Ureter (tissue), 1 donor: ENCODE data around the gene TIAM2. TPM values are rescaled to one million over a fixed set of nuclear protein-coding genes. Genes with fewer than 3 reads are reported as not detected.

ENCODE experiments used
- DNase-seq: peaks from one replicate; pipeline ENCODE4 v3.0.0-alpha.2; 2020; ENCODE audit warnings: low spot score
- total RNA-seq: library from RNA; stranded (reverse); gene quantifications from one replicate; pipeline ENCODE4 v1.2.4, GENCODE V29; 2023
- donor health status: DM: yes; HTN: yes; CAD: no.

TIAM2 gene
- total RNA-seq, 1 donor from 2014 or later: 12.8 TPM

- no peak for DNase-seq
Observed at GRCh38 chr6:155232848-155233247, 237.7 kb downstream of the TIAM2 start.

GRCh38 chr6:155234167-155234566 lies 239.1 kb downstream of the TIAM2 start:
- DNase-seq: no peak

- DNase-seq: no peak
Observed at GRCh38 chr6:155234687-155235086, 239.6 kb downstream of the TIAM2 start.

- no peak for DNase-seq
Observed at GRCh38 chr6:155235087-155235486, 240.0 kb downstream of the TIAM2 start.

- no peak for DNase-seq
Observed at GRCh38 chr6:155237613-155238012, 242.5 kb downstream of the TIAM2 start.

- no peak for DNase-seq
Observed at GRCh38 chr6:155240905-155241600, 245.9 kb downstream of the TIAM2 start.

- no peak for DNase-seq
Observed at GRCh38 chr6:155241966-155242365, 246.9 kb downstream of the TIAM2 start.

- no peak for DNase-seq
Observed at GRCh38 chr6:155244434-155244833, 249.3 kb downstream of the TIAM2 start.

- DNase-seq: no peak
Observed at GRCh38 chr6:155245193-155245592, 250.1 kb downstream of the TIAM2 start.

GRCh38 chr6:155245831-155246230 lies 250.7 kb downstream of the TIAM2 start:
- no peak for DNase-seq

- no peak for DNase-seq
Observed at GRCh38 chr6:155246825-155247224, 251.7 kb downstream of the TIAM2 start.

GRCh38 chr6:155247618-155248007 lies 252.5 kb downstream of the TIAM2 start:
- no peak for DNase-seq

GRCh38 chr6:155248008-155249001 lies 253.2 kb downstream of the TIAM2 start:
- peak; percentile 64 for DNase-seq

GRCh38 chr6:155250701-155251381 lies 255.7 kb downstream of the TIAM2 start:
- DNase-seq: no peak

GRCh38 chr6:155252581-155252980 lies 257.5 kb downstream of the TIAM2 start:
- DNase-seq: no peak

GRCh38 chr6:155253337-155253736 lies 258.2 kb downstream of the TIAM2 start:
- DNase-seq: no peak

- DNase-seq: no peak
Observed at GRCh38 chr6:155254139-155254538, 259.0 kb downstream of the TIAM2 start.

GRCh38 chr6:155256122-155256795 lies 261.1 kb downstream of the TIAM2 start:
- DNase-seq: no peak

GRCh38 chr6:155257796-155258195 lies 262.7 kb downstream of the TIAM2 start:
- DNase-seq: no peak

- no peak for DNase-seq
Observed at GRCh38 chr6:155259204-155259603, 264.1 kb downstream of the TIAM2 start.

- DNase-seq: no peak
Observed at GRCh38 chr6:155259897-155260296, 264.8 kb downstream of the TIAM2 start.

GRCh38 chr6:155260686-155261085 lies 265.6 kb downstream of the TIAM2 start:
- no peak for DNase-seq
